Type B pancreatic cell (in vitro differentiated cells): ENCODE results near the gene TCP10L. TPM values are rescaled to one million over a fixed set of nuclear protein-coding genes. Genes with fewer than 3 reads are reported as not detected.
A peak's percentile ranks its signal among the peaks of the same experiment; 100 is the strongest.
"Not testable (repeated sequence)": the region's sequence is repeated elsewhere in the genome, so short reads cannot be mapped to it uniquely, and the experiment has no call there.

Source experiments
- DNase-seq: peaks from one replicate; pipeline ENCODE4 v3.0.0; 2021; ENCODE audit warnings: mixed read lengths; ENCODE audit not compliant: unreplicated experiment; ENCODE audit errors: extremely low spot score
- H3K27ac Mint-ChIP-seq: 2 replicates; pipeline ENCODE4 v1.8.0; 2021; ENCODE audit warnings: mild to moderate bottlenecking, mixed read lengths
- H3K27me3 Mint-ChIP-seq: 2 replicates; pipeline ENCODE4 v1.8.0; 2021; ENCODE audit warnings: mixed read lengths
- H3K36me3 Mint-ChIP-seq: 2 replicates; pipeline ENCODE4 v1.8.0; 2021; ENCODE audit warnings: mixed read lengths
- H3K4me1 Mint-ChIP-seq: one replicate; pipeline ENCODE4 v1.8.0; 2021; ENCODE audit warnings: mixed read lengths; ENCODE audit not compliant: unreplicated experiment
- H3K4me3 Mint-ChIP-seq: 2 replicates; pipeline ENCODE4 v1.8.0; 2021; ENCODE audit warnings: mild to moderate bottlenecking, mixed read lengths
- H3K9me3 Mint-ChIP-seq: 2 replicates; pipeline ENCODE4 v1.8.0; 2021; ENCODE audit warnings: mixed read lengths
- total RNA-seq: library from RNA; stranded (reverse); gene quantifications from 2 replicates; pipeline ENCODE4 v1.2.1, GENCODE V29; 2021; ENCODE audit warnings: low replicate concordance
- TF ChIP-seq, protein P1 (sequence below): fragments of 200-600 bp; sonication (generic); conservative IDR thresholded peaks from 2 replicates; pipeline ENCODE4 v1.5.0; 2021; ENCODE audit warnings: antibody characterized with exemption, mild to moderate bottlenecking

The TCP10L gene
- total RNA-seq, 1 donor from 2014 or later, result 1.2 TPM

DNA sequence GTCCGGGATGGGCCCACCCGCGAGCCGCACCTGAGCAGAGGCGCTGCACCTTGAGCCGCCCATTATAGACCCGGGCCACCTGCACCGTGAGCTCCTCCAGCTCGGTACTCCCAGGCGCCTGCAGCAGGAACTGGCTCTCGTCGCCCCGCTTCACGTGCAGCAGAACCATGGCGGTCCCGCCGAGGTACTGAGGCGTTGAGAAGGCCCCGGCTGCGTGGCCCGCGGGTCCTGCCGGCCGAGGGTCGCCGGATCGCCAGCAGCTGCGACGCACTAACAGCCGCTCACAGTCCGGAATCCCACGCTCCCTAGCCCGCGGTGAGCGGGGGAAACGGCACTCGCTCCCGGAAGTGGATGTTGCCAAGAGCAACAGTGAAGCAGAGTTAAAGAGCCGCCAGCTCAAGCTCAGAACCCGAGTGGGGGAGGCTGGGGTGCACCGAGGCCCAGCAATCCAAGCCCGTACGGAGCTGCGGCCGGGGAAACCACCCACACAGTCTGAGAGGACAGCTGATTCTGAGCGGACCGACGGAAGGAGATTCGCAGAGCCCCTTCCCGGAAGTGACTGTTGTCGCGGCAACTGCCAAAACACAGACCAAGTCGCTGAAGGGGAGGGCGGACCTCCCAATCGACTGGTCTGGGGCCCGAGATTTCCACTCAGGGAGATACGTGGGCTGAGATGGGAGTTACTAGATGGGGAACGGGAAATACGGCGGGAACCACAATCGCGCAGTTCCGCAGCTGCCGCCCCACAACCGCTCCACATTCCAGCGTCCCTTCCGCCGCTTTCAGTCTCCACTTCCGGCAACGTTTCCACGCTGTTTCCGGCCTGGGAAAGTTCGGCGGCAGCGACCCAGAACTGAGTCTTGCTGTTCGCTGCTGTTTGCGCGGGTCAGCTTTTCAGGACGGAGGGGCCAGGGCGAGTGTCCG lies 27.0 kb upstream of the TCP10L start, which contains the start of gene CFAP298:
TSS of gene CFAP298 (minus strand) at position 303 of the 924 bp plus-strand sequence. CDS start at position 169, 134 bp downstream.
- peak within 1 kb of the TSS; percentile 98 for H3K4me3 Mint-ChIP-seq
- no peaks in the 10 kb centered on the region for H3K9me3 Mint-ChIP-seq
- peak within 1 kb of the TSS; percentile 95 for H3K27ac Mint-ChIP-seq
- peaks cover 8% of the 10 kb centered on the region for H3K36me3 Mint-ChIP-seq
- peaks cover 4% of the 10 kb centered on the region for H3K4me1 Mint-ChIP-seq
- DNase-seq, result peak; percentile 85
- TF ChIP-seq, protein P1, sequence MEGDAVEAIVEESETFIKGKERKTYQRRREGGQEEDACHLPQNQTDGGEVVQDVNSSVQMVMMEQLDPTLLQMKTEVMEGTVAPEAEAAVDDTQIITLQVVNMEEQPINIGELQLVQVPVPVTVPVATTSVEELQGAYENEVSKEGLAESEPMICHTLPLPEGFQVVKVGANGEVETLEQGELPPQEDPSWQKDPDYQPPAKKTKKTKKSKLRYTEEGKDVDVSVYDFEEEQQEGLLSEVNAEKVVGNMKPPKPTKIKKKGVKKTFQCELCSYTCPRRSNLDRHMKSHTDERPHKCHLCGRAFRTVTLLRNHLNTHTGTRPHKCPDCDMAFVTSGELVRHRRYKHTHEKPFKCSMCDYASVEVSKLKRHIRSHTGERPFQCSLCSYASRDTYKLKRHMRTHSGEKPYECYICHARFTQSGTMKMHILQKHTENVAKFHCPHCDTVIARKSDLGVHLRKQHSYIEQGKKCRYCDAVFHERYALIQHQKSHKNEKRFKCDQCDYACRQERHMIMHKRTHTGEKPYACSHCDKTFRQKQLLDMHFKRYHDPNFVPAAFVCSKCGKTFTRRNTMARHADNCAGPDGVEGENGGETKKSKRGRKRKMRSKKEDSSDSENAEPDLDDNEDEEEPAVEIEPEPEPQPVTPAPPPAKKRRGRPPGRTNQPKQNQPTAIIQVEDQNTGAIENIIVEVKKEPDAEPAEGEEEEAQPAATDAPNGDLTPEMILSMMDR, result no peak
- H3K27me3 Mint-ChIP-seq, result peaks cover 16% of the 10 kb centered on the region

DNA sequence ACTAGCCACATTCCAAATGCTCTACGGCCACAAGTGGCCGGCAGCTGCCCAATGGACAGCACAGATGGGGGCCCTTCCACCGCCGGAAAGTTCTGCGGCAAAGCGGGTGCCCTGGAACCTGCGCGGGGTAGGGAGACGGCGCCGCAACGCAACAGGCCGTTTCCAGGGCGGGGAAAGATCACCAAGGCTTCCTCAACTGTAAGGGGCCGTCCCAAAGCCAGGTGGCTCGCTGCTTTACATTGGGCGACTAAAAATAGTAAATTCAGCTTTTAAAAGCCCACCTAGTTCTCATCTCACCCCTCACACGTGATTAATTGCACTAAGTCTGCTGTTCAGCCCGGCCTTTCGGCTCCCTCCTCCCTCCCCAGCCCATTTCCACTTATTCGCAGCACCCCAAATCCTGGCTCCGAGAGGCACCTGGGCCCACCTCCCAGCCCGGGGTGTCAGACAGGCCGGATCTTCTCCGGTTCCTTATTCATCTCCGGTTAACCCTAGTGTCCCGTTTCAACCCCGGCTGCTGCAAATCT lies 26.2 kb upstream of the TCP10L start:
- Mint-ChIP-seq H3K4me3 (peak overlapping the region; percentile 98), H3K9me3 (no peaks in the 10 kb centered on the region), H3K36me3 (peaks cover 8% of the 10 kb centered on the region), H3K27me3 (peaks cover 16% of the 10 kb centered on the region), H3K27ac (peak overlapping the region; percentile 95), H3K4me1 (peaks cover 4% of the 10 kb centered on the region)
- TF ChIP-seq, protein P1, result no peak
- DNase-seq, result peak; percentile 62

DNA sequence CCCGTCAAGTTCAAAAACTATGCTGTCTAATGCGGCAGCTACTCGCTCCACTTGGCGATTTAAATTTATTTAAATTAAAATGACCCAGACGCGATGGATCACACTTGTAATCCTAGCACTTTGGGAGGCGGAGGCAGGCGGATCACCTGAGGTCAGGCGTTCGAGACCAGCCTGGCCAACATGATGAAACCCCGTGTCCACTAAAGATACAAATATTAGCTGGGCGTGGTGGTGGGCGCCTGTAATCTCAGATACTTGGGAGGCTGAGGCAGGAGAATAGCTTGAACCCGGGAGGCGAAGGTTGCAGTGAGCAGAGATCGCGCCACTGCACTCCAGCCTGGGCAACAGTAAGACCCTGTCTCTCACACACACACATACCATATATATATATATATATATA lies 25.6 kb upstream of the TCP10L start:
- H3K36me3 Mint-ChIP-seq, result peaks cover 11% of the 10 kb centered on the region
- peaks cover 11% of the 10 kb centered on the region for H3K27me3 Mint-ChIP-seq
- DNase-seq, result peak; percentile 20
- not testable (repeated sequence) for H3K4me1 Mint-ChIP-seq, H3K27ac Mint-ChIP-seq, H3K9me3 Mint-ChIP-seq
- H3K4me3 Mint-ChIP-seq, result peak overlapping the region; percentile 74

DNA sequence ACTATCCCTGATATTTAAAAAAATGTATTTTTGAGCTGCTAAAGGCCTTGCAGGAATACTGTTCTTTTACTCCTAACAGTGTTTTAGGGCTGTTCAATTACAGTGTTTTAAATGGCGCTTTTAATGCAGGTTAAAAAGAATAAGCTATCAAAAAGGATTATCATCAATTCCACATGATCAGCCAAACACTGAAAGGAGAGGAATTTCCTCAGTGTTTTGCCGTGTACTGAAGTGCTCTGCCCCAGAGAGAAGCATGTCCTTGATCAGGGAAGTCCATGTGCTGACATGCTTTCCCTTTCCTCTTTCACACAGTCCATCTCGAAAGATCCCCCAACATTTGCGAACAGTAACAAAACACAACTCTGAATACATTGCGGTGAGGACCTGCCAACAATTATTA lies 23.5 kb upstream of the TCP10L start:
- DNase-seq, result no peak
- TF ChIP-seq, protein P1, result no peak
- Mint-ChIP-seq H3K27ac (peak overlapping the region; percentile 42), H3K4me3 (peak overlapping the region; percentile 51), H3K36me3 (peaks cover 15% of the 10 kb centered on the region), H3K4me1 (peaks cover 4% of the 10 kb centered on the region), H3K27me3 (no peaks in the 10 kb centered on the region), H3K9me3 (no peaks in the 10 kb centered on the region)

DNA sequence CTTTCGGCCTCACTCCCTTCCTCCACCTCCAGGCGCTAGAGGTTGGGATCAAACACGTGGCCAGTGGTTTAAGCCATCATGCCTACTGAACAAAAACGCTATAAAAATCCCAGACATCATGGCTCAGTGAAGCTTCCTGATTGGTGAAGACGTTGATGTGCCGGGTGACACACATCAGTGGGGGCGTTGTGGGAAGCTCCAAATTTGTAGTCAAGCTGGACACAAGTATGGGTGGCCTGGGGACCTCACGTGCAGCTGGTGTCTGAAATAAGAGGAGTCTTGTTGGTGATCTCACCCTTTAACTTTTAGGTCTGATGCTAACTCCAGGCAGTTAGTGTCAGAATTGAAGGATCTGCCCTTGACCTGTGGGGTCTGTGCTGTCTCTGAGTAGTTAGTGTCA lies 20.1 kb upstream of the TCP10L start:
- Mint-ChIP-seq H3K9me3 (no peaks in the 10 kb centered on the region), H3K27me3 (no peaks in the 10 kb centered on the region), H3K27ac (no peak overlapping the region), H3K4me3 (no peak overlapping the region), H3K4me1 (peaks cover 4% of the 10 kb centered on the region), H3K36me3 (peaks cover 23% of the 10 kb centered on the region)
- no peak for DNase-seq
- TF ChIP-seq, protein P1, result no peak

DNA sequence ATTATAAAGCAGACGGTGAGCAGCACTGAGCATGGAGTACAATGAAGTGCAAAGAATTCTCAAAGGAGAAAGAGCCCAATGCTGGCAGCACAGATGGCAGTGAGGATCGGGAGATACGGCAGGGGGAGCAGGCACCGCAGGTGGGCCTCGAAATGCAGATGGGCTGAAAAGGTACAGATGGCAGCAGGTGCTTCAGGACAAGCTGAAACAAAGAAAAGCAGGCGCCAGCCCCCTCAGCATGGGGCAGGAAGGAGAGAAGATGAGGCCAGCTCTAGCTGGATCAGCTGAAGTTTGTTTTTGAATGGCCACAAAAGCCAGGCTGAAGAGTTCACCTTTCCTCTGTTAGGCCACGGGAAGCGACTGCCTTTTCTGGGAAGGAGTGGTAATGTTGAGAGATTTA lies 19.1 kb upstream of the TCP10L start:
- peaks cover 4% of the 10 kb centered on the region for H3K4me1 Mint-ChIP-seq
- H3K27me3 Mint-ChIP-seq, result no peaks in the 10 kb centered on the region
- DNase-seq, result no peak
- H3K36me3 Mint-ChIP-seq, result peaks cover 20% of the 10 kb centered on the region
- H3K4me3 Mint-ChIP-seq, result no peak overlapping the region
- H3K27ac Mint-ChIP-seq, result no peak overlapping the region
- TF ChIP-seq, protein P1, result no peak
- no peaks in the 10 kb centered on the region for H3K9me3 Mint-ChIP-seq
